HEK293 (cell line): ENCODE results near the gene CARD10.
"Not testable (repeated sequence)": the region's sequence is repeated elsewhere in the genome, so short reads cannot be mapped to it uniquely, and the experiment has no call there.

Experiments
- CTCF ChIA-PET: fragments of 350-600 bp; formaldehyde crosslinking; extraction: SDS; loops from one replicate; lab custom pipeline; 2021; ENCODE audit warnings: antibody characterized with exemption; lab: Yijun Ruan, JAX
- POLR2A ChIA-PET: fragments of 300-600 bp; formaldehyde crosslinking; extraction: SDS; loops from one replicate; lab custom pipeline; 2020; ENCODE audit warnings: antibody characterized with exemption, inconsistent platforms; lab: Yijun Ruan, JAX
- H3K27ac ChIP-seq: fragments of 200-500 bp; sonication (Bioruptor generic); 2 replicates; pipeline ENCODE4 v1.5.1; 2014; ENCODE audit warnings: low read depth, low read length, control low read depth, inconsistent platforms; ENCODE audit errors: extremely low read depth
- H3K36me3 ChIP-seq, 2 experiments: fragments of 200-500 bp in 1 of 2; sonication (Bioruptor generic) in 1 of 2; 1 replicate in 1 of 2; 2 replicates in 1 of 2; pipeline ENCODE4 v1.5.1; 2014 to 2017; ENCODE audit warnings: inconsistent platforms in 2 of 2, low read length in 2 of 2; ENCODE audit not compliant: control insufficient read depth in 2 of 2, insufficient read depth in 1 of 2
- H3K4me1 ChIP-seq: fragments of 200-500 bp; sonication (Bioruptor generic); 2 replicates; pipeline ENCODE4 v1.5.1; 2014; ENCODE audit warnings: mild to moderate bottlenecking, low read length, inconsistent platforms; ENCODE audit not compliant: control insufficient read depth, insufficient read depth
- H3K4me3 ChIP-seq: 2 replicates; pipeline ENCODE4 v1.5.1; 2011; ENCODE audit warnings: low read depth, mild to moderate bottlenecking, control low read depth, low read length, moderate library complexity
- H3K9me3 ChIP-seq: fragments of 200-500 bp; sonication (Bioruptor generic); 2 replicates; pipeline ENCODE4 v1.5.1; 2014; ENCODE audit warnings: low read depth, low read length, inconsistent platforms; ENCODE audit not compliant: control insufficient read depth, insufficient read depth
- HOXA7 ChIP-seq: sonication (generic); formaldehyde crosslinking; IDR thresholded peaks from 2 replicates; pipeline ENCODE4 v1.8.1; 2022; ENCODE audit warnings: missing genetic modification reagents, borderline replicate concordance
- HOXD13 ChIP-seq: sonication (generic); formaldehyde crosslinking; IDR thresholded peaks from 2 replicates; pipeline ENCODE4 v1.8.0; 2022; ENCODE audit warnings: missing genetic modification reagents, borderline replicate concordance
- IKZF3 ChIP-seq: fragments of 450-650 bp; IDR thresholded peaks from 2 replicates; pipeline ENCODE4 v1.5.0; 2018; ENCODE audit warnings: missing biosample characterization, mild to moderate bottlenecking, missing genetic modification characterization, moderate library complexity
- ZBTB26 ChIP-seq: fragments of 450-650 bp; formaldehyde crosslinking; optimal IDR thresholded peaks from 2 replicates; pipeline ENCODE3; 2016; ENCODE audit warnings: missing biosample characterization, mild to moderate bottlenecking, missing genetic modification characterization
- ZFHX2 ChIP-seq: fragments of 450-650 bp; formaldehyde crosslinking; conservative IDR thresholded peaks from 2 replicates; pipeline ENCODE4 v1.5.1; 2016; ENCODE audit warnings: missing biosample characterization, missing genetic modification characterization
- ZNF121 ChIP-seq: fragments of 450-650 bp; formaldehyde crosslinking; IDR thresholded peaks from 2 replicates; pipeline ENCODE4 v1.5.1; 2016; ENCODE audit warnings: missing biosample characterization, missing genetic modification characterization
- ZNF146 ChIP-seq: fragments of 450-650 bp; formaldehyde crosslinking; IDR thresholded peaks from 2 replicates; pipeline ENCODE4 v1.5.1; 2016; ENCODE audit warnings: missing biosample characterization, missing genetic modification characterization
- ZNF148 ChIP-seq: fragments of 450-650 bp; formaldehyde crosslinking; IDR thresholded peaks from 2 replicates; pipeline ENCODE4 v1.5.0; 2017; ENCODE audit warnings: missing biosample characterization, missing genetic modification characterization, borderline replicate concordance
- ZNF211 ChIP-seq: fragments of 450-650 bp; formaldehyde crosslinking; IDR thresholded peaks from 2 replicates; pipeline ENCODE4 v1.5.1; 2016; ENCODE audit warnings: low read depth, missing biosample characterization, missing genetic modification characterization
- ZNF221 ChIP-seq: fragments of 450-650 bp; formaldehyde crosslinking; IDR thresholded peaks from 2 replicates; pipeline ENCODE4 v1.5.1; 2017; ENCODE audit warnings: missing biosample characterization, missing genetic modification characterization, borderline replicate concordance
- ZNF311 ChIP-seq: fragments of 450-650 bp; formaldehyde crosslinking; IDR thresholded peaks from 2 replicates; pipeline ENCODE4 v1.5.1; 2017; ENCODE audit warnings: missing biosample characterization, missing genetic modification characterization, borderline replicate concordance
- ZNF324 ChIP-seq: fragments of 450-650 bp; formaldehyde crosslinking; IDR thresholded peaks from 2 replicates; pipeline ENCODE4 v1.5.1; 2016; ENCODE audit warnings: missing biosample characterization, missing genetic modification characterization
- ZNF423 ChIP-seq: fragments of 450-650 bp; formaldehyde crosslinking; IDR thresholded peaks from 2 replicates; pipeline ENCODE4 v1.5.1; 2016; ENCODE audit warnings: missing biosample characterization, missing genetic modification characterization
- ZNF596 ChIP-seq: fragments of 450-650 bp; IDR thresholded peaks from 2 replicates; pipeline ENCODE4 v1.5.0; 2018; ENCODE audit warnings: missing biosample characterization, mild to moderate bottlenecking, missing genetic modification characterization, moderate library complexity
- ZNF639 ChIP-seq: fragments of 450-650 bp; formaldehyde crosslinking; IDR thresholded peaks from 2 replicates; pipeline ENCODE4 v1.5.1; 2016; ENCODE audit warnings: missing biosample characterization, missing genetic modification characterization
- ZNF704 ChIP-seq: fragments of 450-650 bp; formaldehyde crosslinking; IDR thresholded peaks from 2 replicates; pipeline ENCODE4 v1.5.1; 2016; ENCODE audit warnings: missing biosample characterization, missing genetic modification characterization
- ZNF837 ChIP-seq: fragments of 450-650 bp; formaldehyde crosslinking; IDR thresholded peaks from 2 replicates; pipeline ENCODE4 v1.5.1; 2016; ENCODE audit warnings: missing biosample characterization, missing genetic modification characterization
- ZSCAN16 ChIP-seq: fragments of 450-650 bp; formaldehyde crosslinking; IDR thresholded peaks from 2 replicates; pipeline ENCODE4 v1.5.1; 2016; ENCODE audit warnings: missing biosample characterization, missing genetic modification characterization

CARD10 gene

GRCh38 chr22:37551981-37552380 lies 32.8 kb upstream of the CARD10 start:
- CTCF ChIA-PET = interaction anchor here (1.0 to 16.7 kb wide), 6 partner anchors 12 to 575 kb away, joined by 3 to 608 read pairs (median 6); no protein-coding TSS in a partner anchor
- POLR2A ChIA-PET = interaction anchor here (0.7 to 1.2 kb wide), 4 partner anchors 10 to 46 kb away, joined by 3 to 7 read pairs (median 5); no protein-coding TSS in a partner anchor
- no peak overlapping the region for H3K27ac ChIP-seq
- H3K36me3 ChIP-seq = no peaks in the 10 kb centered on the region
- H3K4me3 ChIP-seq = no peak overlapping the region
- no peak for TF ChIP-seq ZNF837
- TF ChIP-seq HOXD13 (CRISPR knock-in tag) = no peak
- no peak for TF ChIP-seq ZNF211 (tag by site-specific recombination)
- no peak for TF ChIP-seq ZNF639 (tag by site-specific recombination)
- TF ChIP-seq HOXA7 = no peak
- TF ChIP-seq ZNF423 (tag by site-specific recombination) = no peak
- TF ChIP-seq IKZF3 (tag by site-specific recombination) = no peak
- no peak for TF ChIP-seq ZSCAN16 (tag by site-specific recombination)
- no peak for TF ChIP-seq ZNF324 (tag by site-specific recombination)
- no peak for TF ChIP-seq ZBTB26
- TF ChIP-seq ZFHX2 = no peak
- no peak for TF ChIP-seq ZNF121 (tag by site-specific recombination)
- no peak for TF ChIP-seq ZNF221
- TF ChIP-seq ZNF596 (tag by site-specific recombination) = no peak
- TF ChIP-seq ZNF146 (tag by site-specific recombination) = no peak
- no peak for TF ChIP-seq ZNF148 (tag by site-specific recombination)
- TF ChIP-seq ZNF704 (tag by site-specific recombination) = no peak
- no peak for TF ChIP-seq ZNF311 (tag by site-specific recombination)
- no peaks in the 10 kb centered on the region for H3K4me1 ChIP-seq
- H3K9me3 ChIP-seq = no peaks in the 10 kb centered on the region

- H3K36me3 ChIP-seq, H3K4me3 ChIP-seq, POLR2A ChIA-PET, H3K4me1 ChIP-seq, H3K27ac ChIP-seq, H3K9me3 ChIP-seq: not testable (repeated sequence)
- CTCF ChIA-PET = interaction anchor here (0.6 to 16.7 kb wide), 7 partner anchors 11 to 1570 kb away, joined by 3 to 608 read pairs (median 5); no protein-coding TSS in a partner anchor
These were observed 31.7 kb upstream of the CARD10 start for GRCh38 chr22:37550921-37551320.
